Uterus (tissue), 4 donors: ENCODE results near the gene VTA1. TPM values are rescaled to one million over a fixed set of nuclear protein-coding genes. Genes with fewer than 3 reads are reported as not detected.
"Not testable (repeated sequence)": the region's sequence is repeated elsewhere in the genome, so short reads cannot be mapped to it uniquely, and the experiment has no call there.

Experiments
- DNase-seq, 2 donors: peaks; one replicate each; pipeline ENCODE4 v3.0.0-alpha.2; 2019 to 2020
- H3K27ac ChIP-seq, 2 donors: fragments of 200-600 bp; sonication (generic); 1 replicate in 1 of 2; 2 replicates in 1 of 2; pipeline ENCODE4 v1.5.1; 2016 to 2018
- H3K27me3 ChIP-seq, 2 donors: fragments of 200-600 bp; sonication (generic); one replicate each; pipeline ENCODE4 v1.5.1; 2018 to 2019; ENCODE audit warnings: control low read depth in 1 of 2
- H3K36me3 ChIP-seq, 2 donors: fragments of 200-600 bp; sonication (generic); one replicate each; pipeline ENCODE4 v1.5.1; 2019; ENCODE audit warnings: control low read depth in 1 of 2
- H3K4me1 ChIP-seq, 2 donors: fragments of 200-600 bp; sonication (generic); one replicate each; pipeline ENCODE4 v1.5.1; 2018 to 2019; ENCODE audit warnings: control low read depth in 1 of 2
- H3K4me3 ChIP-seq, 2 donors: fragments of 200-600 bp; sonication (generic); 1 replicate in 1 of 2; 2 replicates in 1 of 2; pipeline ENCODE4 v1.5.1; 2018 to 2019; ENCODE audit warnings: mild to moderate bottlenecking in 1 of 2
- H3K9me3 ChIP-seq, 2 donors: fragments of 200-600 bp; sonication (generic); one replicate each; pipeline ENCODE4 v1.5.1; 2019; ENCODE audit warnings: control low read depth in 1 of 2
- CTCF ChIP-seq, 4 experiments: fragments of 200-600 bp in 2 of 4; fragments of 450-650 bp in 2 of 4; sonication (generic) in 2 of 4; IDR thresholded peaks; one replicate each; pipeline ENCODE4 v1.5.1; 2016 to 2019; ENCODE audit warnings: antibody characterized with exemption in 4 of 4, mild to moderate bottlenecking in 2 of 4, moderate library complexity in 1 of 4
- POLR2A ChIP-seq, 2 donors: fragments of 450-650 bp; IDR thresholded peaks; one replicate each; pipeline ENCODE4 v1.6.1; 2016; ENCODE audit warnings: antibody characterized with exemption in 2 of 2, mild to moderate bottlenecking in 1 of 2, moderate library complexity in 1 of 2
- intact Hi-C: fragments of 100-400 bp; cut with DNase I; formaldehyde crosslinking; loops from one replicate; pipeline ENCODE4 v1.15.1; 2023; ENCODE audit warnings: low total_unique reads
- total RNA-seq, 4 donors: library from RNA; depleted of rRNA in 3 of 4; stranded (reverse); fragments of >200 nt in 3 of 4; gene quantifications; one replicate each; pipeline versions ENCODE4 v1.1.0 to v1.2.4, GENCODE V29; 2014 to 2023
- donor health status: DM: yes; HTN: yes; CAD: no.

Gene VTA1
- total RNA-seq = 10 to 100 TPM; 25.9 to 68.7 (median 38.2) TPM

GRCh38 chr6:142146828-142147662, at the start of gene VTA1, which contains the start of gene NMBR:
VTA1 (plus strand) TSS chr6:142147263; CDS start chr6:142147288, 25 bp downstream.
NMBR (minus strand) TSS chr6:142147122; CDS start chr6:142088658, 58,464 bp downstream.
- Histone ChIP-seq H3K4me1 (peaks cover 0 to 16% of the 10 kb centered on the region in 2 donors), H3K27me3 (no peaks in the 10 kb centered on the region), H3K27ac (peak within 1 kb of the TSS; percentile 74 to 78), H3K9me3 (no peaks in the 10 kb centered on the region), H3K36me3 (peaks cover 0 to 2% of the 10 kb centered on the region in 2 donors), H3K4me3 (peak within 1 kb of the TSS; percentile 73 to 85)
- peak; percentile 97 for DNase-seq
- TF ChIP-seq CTCF (IDR thresholded peaks at IDR 0.05) = peak; percentile 87 to 97 (median 92)
- peak in 1 of 2 donors; percentile 33 for TF ChIP-seq POLR2A (IDR thresholded peaks at IDR 0.05)
- intact Hi-C loops = no loop called here

GRCh38 chr6:142104820-142105219, 42.2 kb upstream of the VTA1 start:
- H3K4me3 ChIP-seq, intact Hi-C loops, DNase-seq, H3K36me3 ChIP-seq, H3K27ac ChIP-seq, H3K4me1 ChIP-seq, H3K9me3 ChIP-seq, H3K27me3 ChIP-seq: not testable (repeated sequence)

- H3K27me3 ChIP-seq, intact Hi-C loops, H3K27ac ChIP-seq, H3K4me3 ChIP-seq, H3K9me3 ChIP-seq, DNase-seq, H3K36me3 ChIP-seq, H3K4me1 ChIP-seq: not testable (repeated sequence)
Observed at GRCh38 chr6:142110820-142111219, 36.2 kb upstream of the VTA1 start.

GRCh38 chr6:142112451-142113061, 34.5 kb upstream of the VTA1 start:
- Histone ChIP-seq H3K9me3 (no peaks in the 10 kb centered on the region), H3K36me3 (no peaks in the 10 kb centered on the region), H3K27ac (no peak overlapping the region), H3K4me3 (no peak overlapping the region), H3K27me3 (no peaks in the 10 kb centered on the region), H3K4me1 (no peaks in the 10 kb centered on the region)
- intact Hi-C loops = no loop called here
- TF ChIP-seq POLR2A (IDR thresholded peaks at IDR 0.05) (no peak), CTCF (IDR thresholded peaks at IDR 0.05) (peak; percentile 43 to 65 (median 45))
- peak; percentile 30 to 50 for DNase-seq

- TF ChIP-seq POLR2A (IDR thresholded peaks at IDR 0.05) = no peak
- TF ChIP-seq CTCF (IDR thresholded peaks at IDR 0.05) = no peak
- Histone ChIP-seq H3K4me1 (no peaks in the 10 kb centered on the region), H3K9me3 (no peaks in the 10 kb centered on the region), H3K27me3 (no peaks in the 10 kb centered on the region), H3K36me3 (no peaks in the 10 kb centered on the region), H3K27ac (no peak overlapping the region), H3K4me3 (no peak overlapping the region)
- intact Hi-C loops = no loop called here
- DNase-seq = no peak
Observed at GRCh38 chr6:142117366-142117765, 29.7 kb upstream of the VTA1 start.

- Histone ChIP-seq H3K9me3 (no peaks in the 10 kb centered on the region), H3K27ac (no peak overlapping the region), H3K4me1 (no peaks in the 10 kb centered on the region), H3K27me3 (no peaks in the 10 kb centered on the region), H3K4me3 (no peak overlapping the region), H3K36me3 (no peaks in the 10 kb centered on the region)
- TF ChIP-seq CTCF (IDR thresholded peaks at IDR 0.05) (no peak), POLR2A (IDR thresholded peaks at IDR 0.05) (no peak)
- intact Hi-C loops = no loop called here
- no peak for DNase-seq
Observed at GRCh38 chr6:142118328-142118727, 28.7 kb upstream of the VTA1 start.
